NCI-H2081 treated with DMSO at 0.1 percent for 48 hours (cell line): ENCODE measurements around the gene PHLDB2.

Experiments
- DNase-seq: peaks from one replicate; lab custom pipeline; 2025; lab: John Stamatoyannopoulos, UW

Gene PHLDB2

DNA sequence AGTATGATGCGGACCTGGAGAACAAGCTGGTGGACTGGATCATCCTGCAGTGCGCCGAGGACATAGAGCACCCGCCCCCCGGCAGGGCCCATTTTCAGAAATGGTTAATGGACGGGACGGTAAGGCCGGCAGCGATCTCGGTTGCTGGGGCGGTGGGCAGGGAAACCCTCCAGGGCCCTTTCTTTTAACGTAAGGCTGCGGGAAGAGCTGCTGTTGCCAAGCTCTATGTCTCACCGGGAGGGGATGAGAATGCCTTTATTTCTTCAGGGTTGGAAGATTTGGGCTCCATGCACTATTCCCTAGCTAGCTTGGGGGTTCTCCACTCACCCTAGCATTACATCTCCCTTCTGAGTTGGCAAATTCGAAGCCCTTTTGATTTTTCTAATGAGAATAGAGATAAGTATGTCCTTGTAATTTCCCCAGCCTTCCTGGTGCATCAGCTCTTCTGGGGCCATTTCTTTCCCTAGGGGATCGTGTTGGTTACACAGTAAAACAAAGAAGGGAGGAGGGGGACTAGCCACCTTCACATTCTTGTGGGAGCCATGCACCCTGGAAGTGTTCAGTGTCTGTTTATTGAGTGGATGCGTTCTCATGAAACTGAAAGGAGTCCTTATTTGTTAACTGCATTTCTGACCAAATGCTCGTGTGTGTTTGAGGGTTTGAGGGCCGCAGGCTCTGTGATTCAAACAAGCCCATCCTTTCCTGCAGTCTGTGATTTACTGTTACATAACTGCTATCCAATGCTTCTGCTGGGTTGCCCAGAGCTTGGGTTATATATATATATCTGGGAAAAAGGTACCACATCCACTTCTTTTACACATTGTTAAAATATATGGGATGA lies 140.6 kb downstream of the PHLDB2 start:
- no peak for DNase-seq

GRCh38 chr3:112000367-112000771 lies 141.3 kb downstream of the PHLDB2 start:
- no peak for DNase-seq

DNA sequence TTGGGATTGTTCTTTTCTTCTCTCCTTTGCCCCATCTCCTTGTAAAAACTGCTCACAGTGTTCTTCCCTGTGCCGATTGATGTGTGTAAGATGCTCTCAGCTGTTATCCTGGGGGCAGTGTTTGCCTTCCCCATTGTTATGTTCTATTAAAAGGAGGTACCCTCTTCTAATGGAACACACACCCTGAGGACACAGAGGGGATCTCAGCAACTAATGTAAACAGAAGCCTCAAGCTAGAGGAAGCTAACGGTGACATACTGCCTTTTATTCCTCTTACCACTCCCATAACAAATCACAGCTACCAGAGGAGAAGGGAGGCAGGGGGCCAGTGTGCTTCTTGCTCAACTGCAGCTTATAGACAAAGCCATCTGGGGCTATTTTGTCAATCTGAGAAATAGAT lies 141.9 kb downstream of the PHLDB2 start:
- no peak for DNase-seq

GRCh38 chr3:112001526-112001925 lies 142.5 kb downstream of the PHLDB2 start:
- DNase-seq: no peak

- no peak for DNase-seq
Measured at GRCh38 chr3:112002096-112002971, 143.3 kb downstream of the PHLDB2 start.

GRCh38 chr3:112003321-112004080 lies 144.4 kb downstream of the PHLDB2 start:
- DNase-seq: no peak

GRCh38 chr3:112004187-112004586 lies 145.1 kb downstream of the PHLDB2 start:
- no peak for DNase-seq

GRCh38 chr3:112004669-112005068 lies 145.6 kb downstream of the PHLDB2 start:
- no peak for DNase-seq

- no peak for DNase-seq
Measured at GRCh38 chr3:112005091-112005672, 146.1 kb downstream of the PHLDB2 start.

GRCh38 chr3:112007633-112008032 lies 148.6 kb downstream of the PHLDB2 start:
- no peak for DNase-seq

GRCh38 chr3:112009670-112010069 lies 150.6 kb downstream of the PHLDB2 start:
- DNase-seq: no peak

DNA sequence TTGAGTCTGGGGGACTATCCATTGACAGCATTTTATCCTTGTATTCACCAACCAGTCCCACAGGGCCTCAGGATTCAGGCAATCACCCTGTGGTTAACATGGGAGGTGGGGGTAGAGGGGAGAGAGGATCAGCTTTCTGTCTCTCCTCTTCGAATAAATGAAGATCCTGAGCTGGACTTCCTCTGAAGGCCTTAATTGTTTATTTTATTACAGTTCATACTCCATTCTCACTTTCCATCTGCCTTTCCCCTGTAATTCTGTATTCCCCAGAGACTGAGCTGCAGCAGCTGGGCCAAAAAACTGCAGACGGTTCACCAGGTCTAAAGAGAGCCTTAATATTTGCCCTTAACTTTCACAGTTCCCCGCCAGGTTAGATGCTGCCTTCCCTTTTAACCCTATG lies 151.6 kb downstream of the PHLDB2 start:
- DNase-seq: no peak

GRCh38 chr3:112011376-112011940 lies 152.4 kb downstream of the PHLDB2 start:
- DNase-seq: no peak

DNA sequence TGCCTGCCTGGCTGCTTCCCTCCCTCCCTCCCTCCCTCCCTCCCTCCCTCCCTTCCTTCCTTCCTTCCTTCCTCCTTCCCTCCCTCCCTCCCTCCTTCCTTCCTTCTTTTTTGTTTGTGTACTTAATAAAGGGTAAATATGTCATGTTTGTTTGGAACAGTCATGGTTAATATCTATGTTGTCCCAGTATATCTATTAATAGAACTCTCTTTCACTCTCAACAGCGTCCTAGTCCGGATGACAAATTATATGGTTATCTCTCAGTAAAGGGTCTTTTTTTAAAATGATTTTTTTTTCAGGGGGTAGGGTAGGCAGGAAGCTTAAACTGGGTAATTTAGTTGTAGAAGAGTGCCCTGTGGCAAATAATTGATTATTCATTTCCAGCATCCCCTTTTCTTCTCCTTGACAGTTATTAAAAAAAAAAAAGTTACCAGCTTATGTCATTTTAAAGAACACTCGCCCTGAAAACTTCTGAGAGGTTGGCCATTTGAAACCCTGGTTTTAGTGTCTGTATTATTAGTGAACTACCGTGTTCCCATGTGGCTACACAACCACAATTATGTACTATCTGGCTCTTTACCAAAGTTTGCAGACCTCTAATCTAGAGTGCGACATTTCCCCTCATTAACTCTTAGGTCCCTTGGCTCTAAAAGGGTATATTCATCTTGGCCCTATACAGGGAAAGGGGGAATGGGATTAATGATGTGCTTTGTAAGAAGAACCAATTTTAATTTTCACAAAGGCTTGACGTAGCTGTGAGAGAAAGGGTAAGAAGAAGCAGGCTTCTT lies 153.3 kb downstream of the PHLDB2 start:
- DNase-seq: no peak

GRCh38 chr3:112013058-112013783 lies 154.2 kb downstream of the PHLDB2 start:
- DNase-seq: no peak

DNA sequence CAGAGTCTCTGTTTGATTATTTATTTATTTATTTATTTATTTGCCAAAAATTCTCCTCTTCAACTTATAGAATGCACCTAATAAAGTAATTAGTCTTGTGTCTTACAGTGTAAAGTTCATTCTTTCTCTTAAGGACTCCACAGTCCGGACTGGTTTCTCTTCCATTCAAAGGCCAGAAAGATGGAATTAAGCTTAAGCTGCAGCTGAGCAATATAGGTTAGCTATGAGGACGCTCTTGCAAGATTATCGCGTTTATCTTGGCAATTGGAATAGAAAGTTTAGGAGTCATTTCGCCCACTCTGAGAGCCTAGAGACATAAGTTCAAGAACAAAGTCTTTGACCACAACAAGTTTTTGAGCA lies 154.7 kb downstream of the PHLDB2 start:
- no peak for DNase-seq

DNA sequence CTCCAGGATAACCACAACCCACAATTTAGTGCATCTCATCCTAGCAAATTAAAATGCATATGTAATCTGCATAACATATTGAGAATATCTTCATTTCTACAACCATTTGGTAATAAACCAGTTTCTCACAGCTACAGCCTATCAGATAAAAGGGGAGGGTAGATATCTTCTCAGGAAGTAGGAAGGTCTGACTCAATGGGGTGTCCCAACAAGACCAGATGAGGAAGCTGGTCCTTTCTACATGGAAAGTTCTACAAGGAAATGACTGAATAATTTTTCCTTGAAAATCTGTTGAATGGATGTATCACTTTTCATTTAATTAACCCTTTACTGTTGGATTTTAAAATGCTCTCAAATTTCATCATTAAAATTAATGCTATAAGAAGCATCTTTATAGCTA lies 158.0 kb downstream of the PHLDB2 start:
- DNase-seq: no peak

- no peak for DNase-seq
Measured at GRCh38 chr3:112018712-112019111, 159.6 kb downstream of the PHLDB2 start.

DNA sequence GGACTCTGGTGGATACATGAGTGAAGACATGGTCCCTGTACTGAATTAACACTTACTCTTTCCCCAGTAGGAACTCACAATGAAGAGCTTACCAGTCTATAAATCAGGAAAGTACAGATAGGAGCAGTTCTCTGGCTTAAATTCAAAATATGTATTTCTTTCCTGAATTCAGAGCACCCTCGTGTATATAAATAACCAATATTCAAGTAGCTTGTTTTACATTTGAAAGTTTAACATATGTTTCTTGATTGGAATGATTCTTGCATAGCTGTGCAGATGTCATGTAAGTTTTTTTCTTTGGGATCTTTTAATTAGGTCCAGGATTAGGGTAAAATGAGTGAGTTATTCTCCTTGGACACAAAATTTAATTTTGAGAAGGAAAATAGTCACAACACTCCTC lies 160.7 kb downstream of the PHLDB2 start:
- no peak for DNase-seq

DNA sequence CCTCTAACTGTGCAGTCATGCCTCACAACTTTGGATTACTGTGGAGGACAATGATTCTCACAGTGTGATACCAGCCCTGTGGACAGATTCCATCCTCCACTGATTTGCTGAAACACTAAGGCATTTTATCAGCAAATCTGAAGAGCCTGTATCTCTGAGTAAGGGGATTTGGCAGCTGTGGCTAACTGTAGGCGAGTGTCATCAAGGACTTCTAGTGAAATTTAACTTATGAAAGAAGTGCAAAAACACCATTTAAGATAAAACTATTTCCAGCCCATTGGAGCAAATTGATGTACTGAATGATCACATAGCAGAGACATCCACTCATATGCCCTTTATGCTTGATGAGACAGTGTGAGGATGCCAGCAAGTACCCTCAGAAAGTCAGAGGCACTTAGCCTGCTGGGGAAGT lies 161.6 kb downstream of the PHLDB2 start:
- no peak for DNase-seq
